Parathyroid adenoma (tissue), 2 donors: ENCODE measurements around the gene OPRL1.
A peak's percentile ranks its signal among the peaks of the same experiment; 100 is the strongest.

Source experiments
- H2AFZ ChIP-seq: fragments of 300-600 bp; sonication (generic); one replicate; pipeline ENCODE4 v1.7.0; 2017; ENCODE audit warnings: antibody characterized with exemption, mild to moderate bottlenecking
- H3K27ac ChIP-seq: fragments of 300-600 bp; sonication (generic); one replicate; pipeline ENCODE4 v1.7.0; 2017
- H3K27me3 ChIP-seq: fragments of 300-600 bp; sonication (generic); one replicate; pipeline ENCODE4 v1.7.0; 2017; ENCODE audit warnings: low read length; ENCODE audit not compliant: control insufficient read depth, insufficient read depth
- H3K36me3 ChIP-seq: fragments of 300-600 bp; sonication (generic); one replicate; pipeline ENCODE4 v1.7.0; 2017; ENCODE audit warnings: low read length; ENCODE audit not compliant: control insufficient read depth, insufficient read depth
- H3K4me1 ChIP-seq: fragments of 300-600 bp; sonication (generic); one replicate; pipeline ENCODE4 v1.7.0; 2017; ENCODE audit warnings: control low read depth
- H3K4me2 ChIP-seq: fragments of 300-600 bp; sonication (generic); one replicate; pipeline ENCODE4 v1.7.0; 2017; ENCODE audit warnings: low read length
- H3K4me3 ChIP-seq: fragments of 300-600 bp; sonication (generic); one replicate; pipeline ENCODE4 v1.7.0; 2017; ENCODE audit warnings: low read depth, low read length
- H3K79me2 ChIP-seq: fragments of 300-600 bp; sonication (generic); one replicate; pipeline ENCODE4 v1.7.0; 2017; ENCODE audit warnings: control low read depth
- H3K9ac ChIP-seq: fragments of 300-600 bp; sonication (generic); one replicate; pipeline ENCODE4 v1.7.0; 2017; ENCODE audit warnings: mild to moderate bottlenecking
- H3K9me3 ChIP-seq: fragments of 300-600 bp; sonication (generic); one replicate; pipeline ENCODE4 v1.7.0; 2017; ENCODE audit warnings: low read length; ENCODE audit not compliant: control insufficient read depth
- CTCF ChIP-seq: fragments of 300-600 bp; sonication (generic); IDR thresholded peaks from one replicate; pipeline ENCODE4 v1.7.0; 2017; ENCODE audit warnings: antibody characterized with exemption, mild to moderate bottlenecking
- donor health status: primary hyperparathyroidism.

The OPRL1 gene

GRCh38 chr20:64055893-64056638, 23.8 kb upstream of the OPRL1 start:
- Histone ChIP-seq H3K36me3 (no peaks in the 10 kb centered on the region), H3K79me2 (no peaks in the 10 kb centered on the region), H3K4me3 (no peak overlapping the region), H2AFZ (no peak overlapping the region), H3K4me2 (no peak overlapping the region), H3K27ac (peak overlapping the region; percentile 45), H3K9ac (no peak overlapping the region), H3K9me3 (no peaks in the 10 kb centered on the region), H3K4me1 (no peaks in the 10 kb centered on the region), H3K27me3 (no peaks in the 10 kb centered on the region)
- TF ChIP-seq CTCF: no peak

- Histone ChIP-seq H2AFZ (no peak overlapping the region), H3K27me3 (no peaks in the 10 kb centered on the region), H3K4me1 (no peaks in the 10 kb centered on the region), H3K27ac (peak overlapping the region; percentile 42), H3K9me3 (no peaks in the 10 kb centered on the region), H3K4me2 (no peak overlapping the region), H3K9ac (no peak overlapping the region), H3K4me3 (no peak overlapping the region), H3K36me3 (no peaks in the 10 kb centered on the region), H3K79me2 (no peaks in the 10 kb centered on the region)
- TF ChIP-seq CTCF: no peak
Observed at GRCh38 chr20:64056639-64056888, 23.3 kb upstream of the OPRL1 start.

- Histone ChIP-seq H2AFZ (peak overlapping the region; percentile 17), H3K9ac (no peak overlapping the region), H3K27me3 (no peaks in the 10 kb centered on the region), H3K79me2 (no peaks in the 10 kb centered on the region), H3K4me2 (peak overlapping the region; percentile 23), H3K4me1 (peaks cover 2% of the 10 kb centered on the region), H3K9me3 (no peaks in the 10 kb centered on the region), H3K4me3 (no peak overlapping the region), H3K27ac (peak overlapping the region; percentile 42), H3K36me3 (no peaks in the 10 kb centered on the region)
- no peak for TF ChIP-seq CTCF
Observed at GRCh38 chr20:64056889-64057627, 22.8 kb upstream of the OPRL1 start.

GRCh38 chr20:64057628-64058498, 22.0 kb upstream of the OPRL1 start:
- Histone ChIP-seq H3K4me3 (no peak overlapping the region), H3K27me3 (no peaks in the 10 kb centered on the region), H3K4me1 (peaks cover 4% of the 10 kb centered on the region)

More at GRCh38 chr20:64057628-64058498, 22.0 kb upstream of the OPRL1 start:
- H3K27ac ChIP-seq: peak overlapping the region; percentile 42
- peak overlapping the region; percentile 23 for H3K4me2 ChIP-seq
- no peak overlapping the region for H3K9ac ChIP-seq
- peak; percentile 83 for TF ChIP-seq CTCF
- peak overlapping the region; percentile 17 for H2AFZ ChIP-seq
- no peaks in the 10 kb centered on the region for H3K9me3 ChIP-seq
- no peaks in the 10 kb centered on the region for H3K79me2 ChIP-seq
- no peaks in the 10 kb centered on the region for H3K36me3 ChIP-seq
